Measurements from ENCODE around the gene UBE2J1.
"Not testable (repeated sequence)": the region's sequence is repeated elsewhere in the genome, so short reads cannot be mapped to it uniquely, and the experiment has no call there.

The UBE2J1 gene, protein sequence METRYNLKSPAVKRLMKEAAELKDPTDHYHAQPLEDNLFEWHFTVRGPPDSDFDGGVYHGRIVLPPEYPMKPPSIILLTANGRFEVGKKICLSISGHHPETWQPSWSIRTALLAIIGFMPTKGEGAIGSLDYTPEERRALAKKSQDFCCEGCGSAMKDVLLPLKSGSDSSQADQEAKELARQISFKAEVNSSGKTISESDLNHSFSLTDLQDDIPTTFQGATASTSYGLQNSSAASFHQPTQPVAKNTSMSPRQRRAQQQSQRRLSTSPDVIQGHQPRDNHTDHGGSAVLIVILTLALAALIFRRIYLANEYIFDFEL

DNA sequence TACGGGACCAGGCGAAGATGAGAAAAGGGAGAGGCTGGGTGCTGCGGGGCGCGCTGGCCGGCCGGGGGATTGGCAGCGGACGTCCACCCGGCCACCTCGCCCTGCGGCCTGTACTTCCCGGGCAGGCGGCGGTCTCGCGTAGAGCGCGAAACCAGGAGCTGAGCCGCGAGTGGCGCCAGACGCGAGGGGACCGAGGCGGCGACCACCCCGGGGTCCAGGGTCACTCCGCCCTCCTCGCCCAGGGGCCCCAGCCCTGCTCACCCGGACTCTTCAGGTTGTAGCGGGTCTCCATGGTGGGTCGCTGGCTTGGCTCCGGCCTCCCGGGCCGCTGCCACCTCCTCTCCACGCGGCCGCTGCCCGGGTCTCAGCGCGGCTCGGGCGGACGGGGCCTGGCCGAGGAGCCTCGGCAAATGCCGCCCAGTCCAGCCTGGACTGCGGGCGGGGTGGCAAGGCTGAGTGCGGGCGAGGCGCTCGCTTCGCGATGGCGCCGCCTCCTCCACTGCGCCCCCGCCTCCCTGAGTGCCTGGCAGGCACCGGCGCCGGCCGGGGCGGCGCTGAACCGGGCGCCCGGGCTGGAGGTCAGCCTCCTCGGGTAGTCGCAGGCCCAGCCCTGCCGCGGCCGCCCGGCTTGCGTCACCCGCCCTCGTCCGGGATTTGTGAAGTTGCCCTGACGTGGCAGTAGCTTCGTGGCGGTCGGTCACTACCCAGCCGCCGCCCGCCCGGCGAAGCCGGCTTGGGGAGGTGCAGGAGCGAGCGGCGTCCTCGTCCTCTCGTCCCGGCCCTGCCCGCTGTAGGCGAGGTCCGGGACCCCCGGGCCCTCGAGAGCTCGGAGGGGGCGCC is at the start of gene UBE2J1:
Gene UBE2J1, minus strand, starts transcription at position 445 of the 840 bp plus-strand sequence. Its CDS starts 153 bp downstream, at position 292.
- FAIRE-seq: no peak

DNA sequence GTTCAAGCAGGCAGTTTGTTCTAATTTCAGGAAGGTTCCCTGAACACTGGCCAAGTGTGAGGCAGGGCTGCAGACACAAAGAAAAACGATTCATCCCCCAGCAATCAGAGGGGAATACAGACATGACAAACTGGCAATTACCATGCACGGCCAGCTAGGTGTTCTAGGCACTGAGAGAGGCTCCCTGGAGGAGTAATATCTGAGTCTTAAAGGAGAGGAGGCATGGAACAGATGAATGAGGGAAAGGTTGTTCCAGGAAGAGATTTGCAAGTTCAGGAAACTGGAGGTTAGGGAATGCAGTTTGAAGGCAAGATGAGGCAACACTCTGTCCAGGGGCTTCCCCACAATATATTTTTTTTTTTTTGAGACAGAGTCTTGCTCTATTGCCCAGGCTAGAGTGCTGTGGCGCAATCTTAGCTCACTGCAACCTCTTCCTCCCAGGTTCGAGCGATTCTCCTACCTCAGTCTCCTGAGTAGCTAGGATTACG is 48.4 kb upstream of the UBE2J1 start:
- FAIRE-seq: no peak

DNA sequence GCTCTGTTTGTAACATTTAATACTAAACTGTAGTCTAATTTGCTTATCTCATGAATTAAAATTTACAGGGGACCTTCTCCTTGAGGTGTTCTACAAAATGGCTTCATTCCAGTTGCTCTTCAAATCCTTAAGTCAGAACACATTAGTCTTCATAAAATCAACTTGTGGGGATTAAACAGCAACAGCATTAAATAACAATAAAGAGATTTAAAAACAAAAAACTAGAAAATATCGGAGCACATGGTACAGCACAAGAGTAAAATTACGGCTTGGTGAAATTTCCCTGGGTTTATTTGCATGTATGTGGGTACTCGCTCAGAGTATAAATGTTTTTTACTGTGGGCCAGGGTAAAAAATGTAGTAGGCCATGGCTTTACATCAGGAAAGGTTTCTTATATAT is 47.5 kb upstream of the UBE2J1 start:
- FAIRE-seq: no peak

DNA sequence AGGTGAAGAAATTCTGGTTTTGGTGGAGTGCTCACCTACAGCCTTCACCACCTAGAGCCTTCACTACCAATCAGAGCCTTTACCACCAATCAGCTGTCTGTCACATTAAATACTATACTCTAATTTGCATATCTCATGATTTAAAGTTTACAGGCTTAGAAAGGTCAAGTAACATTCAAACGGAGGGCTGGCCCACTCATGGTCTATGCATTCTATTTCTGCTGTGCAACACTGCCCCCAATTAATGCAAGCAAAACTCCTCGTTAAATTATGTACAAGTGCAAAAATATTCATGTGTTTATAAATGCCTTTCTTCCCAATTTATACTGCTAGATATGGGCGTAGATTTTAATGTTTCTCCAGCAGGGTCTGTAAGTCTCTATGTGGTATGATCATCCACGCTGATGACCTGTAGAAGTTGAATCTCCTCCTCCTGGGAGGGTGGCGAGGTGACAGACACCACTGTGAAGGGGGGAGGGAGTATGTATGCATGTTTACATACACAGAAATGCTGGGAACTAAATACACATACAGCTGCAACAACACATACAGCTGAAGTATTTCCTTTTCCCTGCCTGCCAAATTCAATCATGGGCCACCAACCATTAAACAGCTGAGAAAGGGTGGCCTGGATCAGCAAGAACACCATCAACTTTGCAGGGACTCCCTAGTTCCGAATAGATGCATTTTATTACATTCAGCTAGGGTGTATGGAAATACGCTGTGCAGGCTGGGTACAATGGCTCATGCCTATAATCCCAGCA is 46.4 kb upstream of the UBE2J1 start:
- no peak for FAIRE-seq

DNA sequence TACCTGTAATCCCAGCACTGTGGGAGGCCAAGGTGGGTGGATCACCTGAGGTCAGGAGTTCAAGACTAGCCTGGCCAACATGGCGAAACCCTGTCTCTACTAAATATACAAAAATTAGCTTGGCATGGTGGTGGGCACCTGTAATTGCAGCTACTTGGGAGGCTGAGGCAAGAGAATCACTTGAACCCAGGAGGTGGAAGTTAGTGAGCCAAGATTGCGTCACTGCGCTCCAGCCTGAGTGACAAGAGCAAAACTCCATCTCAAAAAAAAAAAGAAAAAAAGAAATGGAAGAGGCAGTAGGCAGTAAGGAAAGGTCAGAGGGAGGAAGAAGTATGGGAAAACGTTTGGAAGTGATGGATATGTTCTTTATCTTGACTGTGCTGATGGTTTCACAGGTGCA is 45.4 kb upstream of the UBE2J1 start:
- FAIRE-seq: not testable (repeated sequence)

DNA sequence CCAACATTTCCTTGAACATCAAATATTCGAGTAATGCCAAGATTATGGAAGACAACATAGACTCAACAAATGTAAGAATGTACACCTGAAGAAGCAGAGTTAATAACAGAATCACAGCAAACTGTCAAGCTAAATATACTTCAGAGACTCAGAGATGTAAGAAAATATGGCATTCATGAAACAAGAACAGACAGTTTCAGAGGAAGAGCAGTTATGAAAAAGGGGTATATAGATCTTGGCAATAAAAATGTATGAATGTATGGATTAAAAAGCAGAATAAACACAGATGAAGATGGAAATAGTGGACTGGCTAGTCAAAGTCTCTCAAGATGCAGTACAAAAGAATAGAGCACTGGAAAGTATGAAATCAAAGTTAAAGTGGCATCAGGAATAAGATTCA is 41.1 kb upstream of the UBE2J1 start:
- no peak for FAIRE-seq

DNA sequence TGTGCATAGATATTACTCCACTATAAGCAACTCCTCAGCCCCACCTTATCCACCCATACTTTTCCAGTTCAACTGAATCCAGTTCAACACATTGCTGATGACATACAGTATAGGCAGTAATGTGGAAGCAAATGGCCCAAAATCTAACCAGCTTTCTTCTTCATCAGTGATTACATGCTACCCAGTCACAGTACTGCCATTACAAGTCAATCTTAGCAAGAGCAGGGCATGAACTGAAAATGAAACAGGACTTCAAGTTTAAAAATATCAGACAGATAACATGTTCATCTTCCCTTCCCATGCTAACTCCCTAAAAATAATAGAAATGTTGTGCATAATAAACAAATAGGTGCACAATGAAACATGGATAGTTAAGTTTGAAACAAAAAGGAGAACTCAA is 40.3 kb upstream of the UBE2J1 start:
- no peak for FAIRE-seq

DNA sequence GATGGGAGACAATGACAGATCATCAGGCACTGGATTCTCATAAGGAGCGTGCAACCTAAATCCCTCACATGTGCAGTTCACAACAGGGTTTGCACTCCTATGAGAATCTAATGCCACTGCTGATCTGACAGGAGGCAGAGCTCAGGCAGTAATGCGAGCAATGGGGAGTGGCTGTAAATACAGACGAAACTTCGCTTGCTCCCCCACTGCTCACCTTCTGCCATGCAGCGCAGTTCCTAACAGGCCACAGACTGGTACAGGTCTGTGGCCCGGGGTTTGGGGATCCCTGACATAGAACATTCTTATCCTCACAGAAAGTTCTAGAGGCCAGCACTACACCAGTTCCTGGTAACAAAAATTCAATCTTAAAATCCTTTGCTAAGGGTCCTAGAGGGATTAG is 36.3 kb upstream of the UBE2J1 start:
- no peak for FAIRE-seq

DNA sequence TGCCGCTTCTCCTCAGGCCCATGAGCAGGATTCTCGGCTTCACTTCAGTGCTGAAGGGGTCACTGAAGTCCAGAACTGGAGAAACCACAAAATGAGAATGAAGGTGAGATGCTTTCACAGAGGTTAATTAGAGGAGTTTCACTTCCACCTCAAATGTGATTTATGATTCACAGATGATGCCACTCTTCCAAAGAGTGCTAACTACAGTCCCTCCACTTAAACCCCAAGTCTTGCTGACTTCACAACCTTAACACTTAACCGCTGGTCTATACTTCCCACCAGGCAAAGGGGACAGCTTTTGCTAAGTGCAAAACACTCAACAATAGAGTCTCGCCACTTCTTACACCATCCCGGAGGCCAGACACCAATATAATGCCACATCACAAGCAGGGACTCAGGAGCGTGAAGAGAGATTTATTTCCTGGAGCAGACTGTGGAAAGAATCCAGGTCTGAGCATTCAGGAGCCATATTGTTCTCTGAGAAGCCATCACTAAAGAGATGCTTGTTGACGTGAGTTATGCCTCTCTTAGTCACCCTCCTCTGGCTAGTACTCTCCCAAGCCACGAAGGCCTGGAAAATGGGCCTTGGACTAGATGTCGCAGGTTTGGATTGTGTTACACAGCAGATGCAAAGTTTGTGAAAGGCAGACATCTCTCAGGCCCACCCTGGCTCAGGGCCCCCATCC is 35.1 kb upstream of the UBE2J1 start:
- no peak for FAIRE-seq

DNA sequence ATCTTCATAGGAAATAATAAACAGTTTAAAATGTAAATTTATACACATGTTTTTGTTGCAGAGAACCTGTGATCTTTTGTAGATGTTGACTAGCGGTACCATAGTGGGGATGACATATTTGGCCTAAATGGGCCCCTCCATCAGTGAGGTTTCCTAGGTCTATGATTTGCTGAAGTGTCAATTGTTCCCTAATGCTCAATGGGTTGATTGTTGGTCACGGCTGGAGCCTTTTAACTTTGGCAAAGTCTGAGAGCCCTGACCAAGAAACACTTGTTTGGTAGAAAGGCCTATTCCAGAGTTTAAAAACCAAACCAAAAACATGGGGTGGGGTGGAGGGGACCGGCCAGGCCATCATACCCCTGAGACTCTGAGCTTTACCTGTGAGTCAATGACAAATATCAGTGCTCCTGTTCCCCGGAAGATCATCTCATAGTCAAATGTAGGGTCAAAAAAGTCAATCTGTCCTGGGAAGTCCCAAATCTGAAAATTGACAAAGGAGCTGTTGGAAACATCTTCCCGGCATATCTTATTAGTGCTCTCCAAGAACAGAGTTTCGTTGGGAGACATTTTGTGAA is 34.5 kb upstream of the UBE2J1 start:
- no peak for FAIRE-seq

DNA sequence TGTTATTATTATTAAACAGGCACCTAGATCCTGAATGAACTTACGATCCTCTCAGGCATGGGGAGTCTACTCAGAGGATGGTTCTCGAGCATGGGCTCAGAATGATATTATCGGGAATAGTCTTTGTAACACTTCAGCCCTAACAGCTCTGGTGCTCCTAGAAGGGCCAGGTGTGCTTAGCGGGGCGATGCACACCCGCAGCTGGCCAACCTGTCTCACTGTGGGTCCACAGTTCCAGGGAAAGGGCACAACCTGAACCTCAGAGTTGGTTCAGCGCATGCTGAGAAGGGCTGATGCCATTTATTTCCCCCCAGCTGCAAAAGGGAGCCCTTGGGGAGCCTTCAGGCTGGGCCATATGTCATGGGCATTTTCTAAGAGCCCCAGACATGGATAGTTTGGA is 33.3 kb upstream of the UBE2J1 start:
- FAIRE-seq: no peak

DNA sequence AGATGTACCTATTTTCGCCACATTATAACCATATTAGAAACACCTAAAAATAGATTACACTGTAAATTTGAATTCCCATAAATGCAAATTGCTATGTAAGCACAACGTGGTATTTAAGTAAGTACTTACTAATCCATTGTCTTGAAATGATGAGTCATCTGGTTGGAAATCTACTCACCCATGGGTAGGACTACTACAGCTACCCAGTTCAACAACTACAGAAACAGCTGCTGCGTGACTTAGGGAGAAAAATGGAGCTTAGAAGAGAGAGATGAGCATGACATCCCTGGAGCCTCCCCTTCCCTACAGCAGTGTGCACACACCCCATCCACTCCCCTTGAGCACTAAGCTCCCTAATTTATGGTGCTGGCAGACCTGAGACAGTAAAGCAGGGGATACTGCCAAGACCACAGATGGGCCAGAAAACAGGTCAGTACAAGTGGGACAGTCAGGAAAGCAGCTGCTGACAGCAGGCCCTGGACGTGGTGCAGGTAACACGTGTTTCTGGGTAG is 32.7 kb upstream of the UBE2J1 start:
- FAIRE-seq: no peak

DNA sequence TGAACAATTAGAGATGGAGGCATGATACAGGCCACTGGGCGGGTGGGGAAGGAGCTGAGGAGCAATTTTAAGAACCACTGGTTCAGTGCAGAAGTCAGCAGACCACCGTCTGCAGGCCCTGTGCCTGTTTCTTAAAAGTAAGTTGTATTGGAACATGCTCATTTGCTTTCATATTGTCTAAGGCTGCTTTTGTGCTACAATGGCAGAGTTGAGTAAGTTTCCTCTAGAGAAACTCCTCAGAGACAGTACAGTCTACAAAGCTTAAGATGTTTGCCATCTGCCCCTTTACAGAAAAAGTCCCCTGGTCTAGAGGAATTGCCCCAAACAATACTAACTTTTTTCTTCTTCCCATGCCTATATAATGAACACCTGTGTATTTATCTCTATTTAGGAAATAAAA is 28.5 kb upstream of the UBE2J1 start:
- no peak for FAIRE-seq

DNA sequence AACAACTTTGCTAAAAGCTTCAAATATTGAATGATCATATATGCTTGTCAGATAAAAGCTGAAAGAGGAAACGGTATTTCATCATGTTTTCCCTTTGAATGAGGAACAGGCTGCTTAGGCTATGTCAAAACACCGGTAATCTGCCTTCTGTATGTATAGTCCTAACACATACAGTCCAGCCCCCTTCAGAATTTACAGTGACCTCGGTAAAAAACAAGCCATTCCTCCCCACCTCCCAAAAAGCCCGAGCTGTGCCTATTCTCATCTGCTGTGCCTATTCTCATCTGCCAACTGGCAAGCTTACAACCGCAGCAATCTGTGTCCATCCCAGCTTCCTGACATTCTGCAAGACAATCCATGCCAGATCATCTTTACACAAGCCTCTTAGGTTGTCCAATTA is 26.8 kb upstream of the UBE2J1 start:
- no peak for FAIRE-seq

DNA sequence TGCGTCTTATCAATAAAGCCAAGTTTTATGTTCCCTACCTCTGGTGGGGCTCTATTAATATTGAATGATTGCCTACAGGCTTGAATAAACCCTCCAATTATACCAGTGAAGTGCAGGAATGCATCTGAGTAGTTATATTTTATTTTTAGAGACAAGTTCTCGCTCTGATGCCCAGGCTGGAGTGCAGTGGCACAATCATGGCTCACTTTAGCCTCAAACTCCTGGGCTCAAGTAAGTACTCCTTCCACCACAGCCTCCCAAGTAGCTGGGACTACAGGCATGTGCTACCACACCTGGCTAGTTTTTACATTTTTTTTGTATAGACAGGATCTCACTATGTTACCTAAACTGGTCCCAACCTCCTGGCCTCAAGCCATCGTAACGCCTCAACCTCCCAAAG is 26.1 kb upstream of the UBE2J1 start:
- FAIRE-seq: no peak

DNA sequence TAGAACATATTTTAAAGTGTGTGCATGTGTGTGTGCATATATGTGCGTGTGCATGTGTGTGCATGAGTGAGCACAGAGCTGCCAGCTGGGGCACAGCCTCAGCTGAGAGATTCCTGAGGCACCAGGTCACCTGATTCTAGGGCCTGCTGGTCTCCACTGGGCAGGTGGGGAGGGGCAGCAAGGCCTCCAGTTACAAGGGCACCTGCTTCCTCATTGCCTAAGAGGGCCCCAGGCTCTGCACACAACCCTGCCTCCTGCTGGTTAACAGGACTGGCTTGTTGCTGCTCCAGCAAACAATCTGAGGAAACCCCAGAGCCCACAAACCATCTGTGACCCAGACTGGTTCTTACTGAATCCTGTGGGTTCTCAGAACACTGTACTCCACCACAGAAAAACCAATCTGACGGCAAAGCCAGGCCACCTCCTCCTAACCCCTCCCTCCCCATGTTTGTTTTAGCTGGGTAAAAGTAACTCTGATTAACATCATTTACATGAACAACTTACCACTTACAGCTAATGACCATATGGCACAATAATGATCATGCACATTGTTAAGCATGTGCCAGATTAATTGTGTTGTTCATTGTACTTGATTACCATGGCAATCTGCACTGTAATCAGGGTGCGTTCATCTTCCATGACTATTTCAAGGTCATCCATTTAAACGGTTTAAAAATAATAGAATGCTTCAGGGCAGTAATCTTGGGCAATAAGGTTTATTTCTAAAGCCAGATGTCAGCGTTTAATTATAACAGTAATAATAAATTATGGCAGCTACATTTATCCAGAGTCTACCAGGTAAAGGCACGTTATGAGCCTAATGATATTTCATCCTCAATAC is 23.1 kb upstream of the UBE2J1 start:
- no peak for FAIRE-seq

DNA sequence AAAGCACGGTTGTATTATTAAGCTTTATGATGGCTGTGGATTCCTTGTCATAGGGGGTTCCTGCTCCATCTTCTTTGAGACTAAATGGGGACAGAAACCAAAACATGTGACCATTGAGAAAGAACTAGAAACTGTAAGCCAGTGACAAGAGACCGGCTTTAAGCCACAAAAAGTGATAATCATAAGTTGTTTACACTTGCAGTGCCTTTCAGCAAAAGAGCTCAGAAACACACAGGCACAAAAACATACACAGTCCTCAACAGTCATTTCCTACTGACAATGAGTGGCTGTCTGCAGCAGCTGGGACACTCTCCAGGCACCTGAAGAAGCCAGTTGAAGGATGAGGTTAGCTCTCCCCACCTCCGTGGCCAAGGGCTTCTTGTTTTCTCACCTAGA is 20.0 kb upstream of the UBE2J1 start:
- no peak for FAIRE-seq

DNA sequence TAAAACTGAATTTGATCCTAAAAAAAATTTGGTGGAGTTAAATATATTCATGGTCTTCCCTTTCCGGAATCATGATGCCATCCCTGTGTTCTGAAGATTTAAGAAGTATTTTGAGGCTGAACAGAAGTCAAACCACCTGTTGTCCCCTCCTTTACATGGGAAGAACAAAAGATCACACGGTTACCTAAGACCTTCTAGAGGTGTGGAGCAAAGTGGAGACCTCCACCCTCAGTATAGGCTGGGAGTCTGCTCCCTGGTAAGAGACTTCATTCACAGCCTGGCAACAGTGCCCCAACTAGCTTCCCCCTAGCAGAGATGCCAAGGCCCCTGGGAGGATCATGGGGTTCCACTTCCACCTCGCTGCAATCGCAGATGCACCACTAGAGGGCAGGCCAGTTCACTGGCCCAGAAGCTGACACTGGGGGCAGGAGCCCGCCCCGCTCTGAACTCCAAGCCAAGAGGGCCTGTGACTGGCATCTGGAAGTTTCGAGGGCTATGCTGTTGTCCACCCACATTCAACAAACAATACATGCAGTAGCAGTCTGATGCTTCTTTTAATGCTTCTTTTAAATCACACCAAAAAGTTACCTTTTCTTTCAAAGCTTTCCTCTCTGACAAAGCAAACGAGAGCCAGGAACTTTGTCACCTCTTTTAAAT is 19.5 kb upstream of the UBE2J1 start:
- FAIRE-seq: no peak

DNA sequence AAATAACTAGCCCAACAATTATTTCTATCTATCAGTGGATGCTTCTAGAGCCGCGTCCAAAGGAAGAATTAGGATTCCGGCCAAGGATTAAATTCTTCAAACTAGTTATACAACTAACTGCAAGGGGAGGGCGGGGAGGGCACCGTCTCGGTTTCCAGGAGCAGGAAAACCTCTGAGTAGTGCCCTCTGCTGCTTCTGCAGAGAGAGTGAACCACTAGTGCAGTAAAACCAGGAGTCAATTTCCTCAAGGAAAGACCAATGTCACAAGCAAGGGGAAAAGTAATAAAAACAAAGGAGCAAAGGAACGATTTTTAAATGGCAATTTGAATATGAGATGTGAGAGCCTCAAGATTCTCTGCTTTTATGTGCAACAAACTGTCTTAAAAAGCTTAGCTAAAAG is 16.5 kb upstream of the UBE2J1 start:
- FAIRE-seq: no peak

DNA sequence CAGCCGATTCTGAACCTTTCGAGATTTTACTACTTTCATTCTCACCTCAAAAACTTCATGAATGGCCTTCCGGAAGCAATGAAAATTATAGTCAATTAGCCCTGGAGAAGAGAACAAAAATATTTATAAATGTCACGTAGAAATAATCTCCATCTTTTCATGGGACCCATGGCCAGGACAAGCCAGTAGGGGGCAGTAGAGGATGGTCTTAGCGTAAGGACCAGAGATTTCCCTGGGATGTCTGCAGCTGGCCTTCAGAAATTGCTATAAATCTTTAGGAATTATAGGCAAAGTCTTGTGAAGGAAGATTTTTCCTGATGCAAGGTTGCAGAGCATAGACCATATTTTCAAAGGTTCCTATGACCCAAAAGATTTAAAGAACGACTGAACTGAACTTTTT is 15.6 kb upstream of the UBE2J1 start:
- peak; percentile 90 for FAIRE-seq

DNA sequence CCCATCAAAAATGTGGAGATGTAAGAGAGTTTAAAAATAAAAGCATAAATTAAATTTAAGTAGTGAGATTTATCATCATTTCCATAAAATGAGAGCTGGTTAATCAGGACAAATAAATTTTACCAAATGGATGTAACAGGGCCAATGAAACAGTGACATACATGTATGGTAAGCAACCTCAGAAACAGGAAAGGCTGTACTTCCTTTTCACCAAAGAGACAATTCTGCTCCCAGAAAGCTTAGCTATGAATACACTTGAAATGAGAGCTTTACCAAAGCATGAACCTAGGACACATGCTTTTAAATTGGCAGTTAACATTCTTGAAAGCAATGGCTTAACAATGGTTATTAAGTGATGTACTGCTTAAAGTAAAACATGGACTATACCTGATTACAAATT is 12.1 kb upstream of the UBE2J1 start:
- FAIRE-seq: no peak
